Measurements from ENCODE around the gene GSAP. TPM values are rescaled to one million over a fixed set of nuclear protein-coding genes. Genes with fewer than 3 reads are reported as not detected.
"Not testable (repeated sequence)": the region's sequence is repeated elsewhere in the genome, so short reads cannot be mapped to it uniquely, and the experiment has no call there.

The GSAP gene
- total RNA-seq, 1 experiment from 2014 or later: 1.3 TPM

DNA sequence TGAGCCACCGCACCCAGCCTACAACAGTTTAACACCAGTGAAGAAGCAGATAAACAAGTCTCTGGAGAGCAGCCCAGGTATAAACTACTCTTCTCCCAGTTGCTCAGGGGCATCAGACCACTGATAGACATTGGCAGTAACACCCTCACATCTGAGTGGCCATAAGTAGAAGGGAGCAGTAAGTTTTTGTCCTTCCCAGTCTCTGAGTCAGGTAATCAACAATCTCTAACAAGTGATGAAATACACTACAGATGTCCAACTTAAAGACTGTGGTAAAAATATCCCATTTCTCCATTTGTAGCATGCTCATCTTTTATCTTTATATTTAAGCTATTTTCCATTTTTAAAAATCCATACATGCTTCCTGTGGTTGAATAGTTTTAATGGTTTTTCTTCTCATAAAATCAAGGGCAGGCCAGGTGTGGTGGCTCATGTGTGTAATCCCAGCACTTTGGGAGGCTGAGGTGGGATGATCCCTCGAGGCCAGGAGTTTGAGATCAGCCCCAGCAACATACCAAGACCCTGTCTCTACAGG is 78.6 kb downstream of the GSAP start:
- H2AFZ ChIP-seq (ENCODE audit: low read length): no peak overlapping the region
- no peaks in the 10 kb centered on the region for H3K79me2 ChIP-seq (ENCODE audit: low read length)
- no peak overlapping the region for H3K4me3 ChIP-seq (ENCODE audit: low read length)
- H3K9ac ChIP-seq (ENCODE audit: low read length): no peak overlapping the region
- no peak overlapping the region for H3K27ac ChIP-seq (ENCODE audit: low read length)
- H3K9me3 ChIP-seq (ENCODE audit: low read length): no peaks in the 10 kb centered on the region
- no peaks in the 10 kb centered on the region for H3K36me3 ChIP-seq (ENCODE audit: insufficient read depth, low read length)
- no peaks in the 10 kb centered on the region for H4K20me1 ChIP-seq (ENCODE audit: insufficient read depth, low read depth, low read length)
- H3K4me1 ChIP-seq (ENCODE audit: low read length): no peaks in the 10 kb centered on the region
- no peaks in the 10 kb centered on the region for H3K9me2 ChIP-seq (replicated peaks; ENCODE audit: insufficient read depth, low read length)
- H3K4me2 ChIP-seq (ENCODE audit: low read depth, low read length, poor library complexity, severe bottlenecking): no peak overlapping the region
- no peak for DNase-seq
- H3K27me3 ChIP-seq (ENCODE audit: low read length): no peaks in the 10 kb centered on the region

DNA sequence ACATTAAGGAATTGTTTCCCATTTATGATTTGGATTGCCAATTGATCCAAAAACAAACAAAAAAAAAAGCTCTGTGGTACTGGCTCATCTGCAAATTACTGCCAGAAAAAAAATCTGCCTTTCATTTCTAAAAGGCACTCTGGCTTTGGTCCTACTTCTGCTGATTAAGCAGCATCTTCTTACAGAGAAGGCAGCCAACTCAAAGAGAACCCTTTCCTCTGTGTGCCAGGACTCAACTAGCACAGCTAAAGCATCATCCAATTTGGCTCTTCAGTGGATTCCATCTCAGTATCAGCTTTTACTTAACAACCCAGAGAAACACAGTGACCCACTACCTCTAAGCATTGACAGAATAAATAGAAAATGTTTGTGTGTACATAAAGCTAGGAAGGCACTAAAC is 80.6 kb downstream of the GSAP start:
- no peak overlapping the region for H3K27ac ChIP-seq (ENCODE audit: low read length)
- H3K9me3 ChIP-seq (ENCODE audit: low read length): no peaks in the 10 kb centered on the region

DNA sequence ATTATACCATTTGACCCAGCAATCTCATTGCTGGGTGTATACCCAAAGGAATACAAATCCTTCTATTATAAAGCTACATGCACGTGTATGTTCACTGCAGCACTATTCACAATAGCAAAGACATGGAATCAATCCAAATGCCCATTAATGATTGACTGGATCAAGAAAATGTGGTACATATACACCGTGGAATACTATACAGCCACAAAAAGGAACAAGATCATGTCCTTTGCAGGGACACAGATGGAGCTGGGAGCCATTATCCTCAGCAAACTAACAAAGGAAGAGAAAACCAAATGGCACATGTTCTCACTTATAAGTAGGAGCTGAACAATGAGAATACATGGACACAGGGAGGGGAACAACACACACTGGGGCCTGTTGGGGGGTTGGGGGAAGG is 82.1 kb downstream of the GSAP start:
- H3K79me2 ChIP-seq (ENCODE audit: low read length); H3K9me3 ChIP-seq (ENCODE audit: low read length); H2AFZ ChIP-seq (ENCODE audit: low read length); H3K27me3 ChIP-seq (ENCODE audit: low read length); H4K20me1 ChIP-seq (ENCODE audit: insufficient read depth, low read depth, low read length); DNase-seq; H3K9ac ChIP-seq (ENCODE audit: low read length); H3K9me2 ChIP-seq (replicated peaks; ENCODE audit: insufficient read depth, low read length); H3K27ac ChIP-seq (ENCODE audit: low read length); H3K4me3 ChIP-seq (ENCODE audit: low read length); H3K36me3 ChIP-seq (ENCODE audit: insufficient read depth, low read length); H3K4me2 ChIP-seq (ENCODE audit: low read depth, low read length, poor library complexity, severe bottlenecking): not testable (repeated sequence)
- peaks cover 29% of the 10 kb centered on the region for H3K4me1 ChIP-seq (ENCODE audit: low read length)

More for the DNA sequence above, 80.6 kb downstream of the GSAP start:
- H3K9me2 ChIP-seq (replicated peaks; ENCODE audit: insufficient read depth, low read length): no peaks in the 10 kb centered on the region
- no peak overlapping the region for H3K4me3 ChIP-seq (ENCODE audit: low read length)
- no peak overlapping the region for H3K9ac ChIP-seq (ENCODE audit: low read length)
- no peaks in the 10 kb centered on the region for H3K36me3 ChIP-seq (ENCODE audit: insufficient read depth, low read length)
- no peak overlapping the region for H3K4me2 ChIP-seq (ENCODE audit: low read depth, low read length, poor library complexity, severe bottlenecking)
- no peaks in the 10 kb centered on the region for H3K79me2 ChIP-seq (ENCODE audit: low read length)
- no peaks in the 10 kb centered on the region for H4K20me1 ChIP-seq (ENCODE audit: insufficient read depth, low read depth, low read length)
- H3K27me3 ChIP-seq (ENCODE audit: low read length): no peaks in the 10 kb centered on the region
- H2AFZ ChIP-seq (ENCODE audit: low read length): no peak overlapping the region
- H3K4me1 ChIP-seq (ENCODE audit: low read length): peaks cover 15% of the 10 kb centered on the region
- no peak for DNase-seq

DNA sequence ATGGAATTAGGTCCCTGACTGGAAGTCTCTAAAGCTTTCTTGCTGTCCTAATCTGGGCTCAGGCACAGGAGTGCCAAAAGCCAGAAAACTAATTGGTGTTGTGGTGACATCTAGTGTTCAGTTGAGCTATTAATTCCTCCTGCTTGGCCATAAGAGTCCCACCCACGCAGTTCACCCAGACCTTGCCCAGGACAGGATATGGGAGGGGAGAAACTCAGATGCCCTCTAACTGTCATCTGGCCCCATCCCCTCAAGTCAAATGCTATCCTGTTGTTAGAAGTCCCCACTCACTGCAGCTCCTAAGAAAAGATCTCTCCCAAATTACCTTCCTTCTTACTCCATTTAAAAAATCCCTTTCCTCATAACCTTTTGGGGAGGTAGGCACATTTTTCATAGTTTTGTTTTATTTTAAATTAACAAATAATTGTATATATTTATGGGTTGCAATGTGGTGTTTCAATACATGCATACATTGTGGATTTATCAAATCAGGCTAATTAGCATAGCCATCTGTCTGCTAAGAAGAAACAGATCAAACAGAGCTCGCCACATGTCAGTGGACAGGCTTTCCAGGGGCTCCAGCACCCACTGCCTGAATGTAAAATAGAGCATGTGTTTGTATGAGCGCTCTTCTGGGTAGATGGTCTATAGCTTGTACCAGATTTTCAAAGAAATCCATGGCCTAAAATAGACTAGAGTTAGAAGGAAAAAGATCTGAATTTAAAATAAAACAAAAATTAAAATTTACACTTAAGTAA is 84.0 kb downstream of the GSAP start:
- no peak overlapping the region for H2AFZ ChIP-seq (ENCODE audit: low read length)
- no peak overlapping the region for H3K4me3 ChIP-seq (ENCODE audit: low read length)
- peak overlapping the region; percentile 36 for H3K4me2 ChIP-seq (ENCODE audit: low read depth, low read length, poor library complexity, severe bottlenecking)
- H3K9me3 ChIP-seq (ENCODE audit: low read length): no peaks in the 10 kb centered on the region
- peak; percentile 92 for DNase-seq
- no peak overlapping the region for H3K9ac ChIP-seq (ENCODE audit: low read length)
- no peaks in the 10 kb centered on the region for H3K79me2 ChIP-seq (ENCODE audit: low read length)
- no peaks in the 10 kb centered on the region for H4K20me1 ChIP-seq (ENCODE audit: insufficient read depth, low read depth, low read length)
- H3K27me3 ChIP-seq (ENCODE audit: low read length): no peaks in the 10 kb centered on the region
- H3K9me2 ChIP-seq (replicated peaks; ENCODE audit: insufficient read depth, low read length): no peaks in the 10 kb centered on the region
- no peak overlapping the region for H3K27ac ChIP-seq (ENCODE audit: low read length)
- H3K36me3 ChIP-seq (ENCODE audit: insufficient read depth, low read length): no peaks in the 10 kb centered on the region
- H3K4me1 ChIP-seq (ENCODE audit: low read length): peaks cover 49% of the 10 kb centered on the region

DNA sequence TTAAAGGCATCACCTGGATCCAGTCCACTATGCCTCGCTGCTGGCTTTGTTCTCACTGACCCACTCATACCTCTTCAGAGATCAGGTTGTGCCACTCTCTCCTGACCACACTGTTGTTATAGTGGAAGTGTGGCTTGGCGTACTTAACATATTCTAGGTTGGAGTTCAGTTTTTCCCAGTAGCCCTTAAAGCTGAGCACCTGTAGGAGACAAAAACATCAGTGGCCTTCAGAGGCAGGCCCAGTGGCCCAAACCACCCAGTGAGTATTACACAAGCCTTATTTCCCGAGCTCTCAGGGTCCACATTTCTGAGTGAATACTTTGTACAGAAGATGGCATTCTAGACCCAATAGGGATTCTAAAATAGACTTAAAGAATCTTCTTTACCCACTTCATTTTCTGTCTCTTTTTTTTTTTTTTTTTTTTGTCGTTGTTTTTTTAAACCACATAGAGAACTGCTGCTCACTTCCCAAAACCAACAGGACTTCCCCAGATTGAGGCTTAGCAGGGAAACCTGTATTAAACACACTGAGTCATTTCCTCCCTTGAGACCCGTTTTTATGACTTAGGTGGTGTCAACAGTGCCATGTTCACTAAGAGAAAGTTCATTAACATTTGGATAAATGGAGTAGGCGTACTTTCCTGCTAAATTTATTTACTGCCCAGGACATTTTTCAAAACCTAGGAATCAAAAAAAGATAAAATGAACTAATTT is 85.8 kb downstream of the GSAP start:
- Histone ChIP-seq H3K4me1 (ENCODE audit: low read length) (peaks cover 52% of the 10 kb centered on the region), H3K36me3 (ENCODE audit: insufficient read depth, low read length) (no peaks in the 10 kb centered on the region), H3K4me2 (ENCODE audit: low read depth, low read length, poor library complexity, severe bottlenecking) (peak overlapping the region; percentile 14), H3K4me3 (ENCODE audit: low read length) (no peak overlapping the region), H3K9me3 (ENCODE audit: low read length) (no peaks in the 10 kb centered on the region), H2AFZ (ENCODE audit: low read length) (0 out of 2 replicates have a peak overlapping the region, but pooled peaks have one; percentile 43), H3K79me2 (ENCODE audit: low read length) (no peaks in the 10 kb centered on the region), H3K27ac (ENCODE audit: low read length) (peak overlapping the region; percentile 31), H4K20me1 (ENCODE audit: insufficient read depth, low read depth, low read length) (no peaks in the 10 kb centered on the region), H3K9ac (ENCODE audit: low read length) (0 out of 2 replicates have a peak overlapping the region, but pooled peaks have one; percentile 24), H3K27me3 (ENCODE audit: low read length) (no peaks in the 10 kb centered on the region), H3K9me2 (replicated peaks; ENCODE audit: insufficient read depth, low read length) (no peaks in the 10 kb centered on the region)
- DNase-seq: peak; percentile 70

DNA sequence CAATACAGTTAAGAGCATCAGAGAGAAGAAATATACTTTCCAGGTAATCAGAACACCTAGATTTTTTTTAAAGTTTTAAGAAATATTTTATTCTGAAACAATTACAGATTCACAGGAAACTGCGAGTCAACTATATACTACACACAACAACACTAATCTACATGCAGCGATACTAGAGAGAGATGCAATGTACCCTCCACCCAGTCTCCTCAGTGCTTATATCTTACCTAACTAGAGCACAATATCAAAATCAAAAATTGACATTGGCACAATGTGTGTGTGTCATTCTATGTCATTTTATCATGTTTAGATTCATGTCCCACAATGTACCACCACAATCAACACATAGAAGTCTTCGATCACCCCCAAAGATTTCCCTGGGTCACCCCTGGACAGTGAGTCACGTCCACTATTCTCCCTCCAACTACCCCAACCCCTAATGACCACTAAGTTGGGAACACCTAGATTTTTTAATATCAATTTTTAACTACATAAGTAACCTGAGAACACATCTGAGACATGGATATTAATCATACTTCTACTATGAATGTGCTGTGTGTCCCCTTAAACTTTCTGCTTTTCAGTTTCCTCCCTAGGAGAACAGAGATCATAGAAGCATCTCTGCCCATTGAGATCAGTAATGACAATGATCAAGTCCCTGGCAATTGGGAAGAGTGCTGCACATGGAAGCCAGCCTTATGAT is 86.5 kb downstream of the GSAP start:
- Histone ChIP-seq H2AFZ (ENCODE audit: low read length) (0 out of 2 replicates have a peak overlapping the region, but pooled peaks have one; percentile 43), H3K27ac (ENCODE audit: low read length) (peak overlapping the region; percentile 31), H4K20me1 (ENCODE audit: insufficient read depth, low read depth, low read length) (no peaks in the 10 kb centered on the region), H3K36me3 (ENCODE audit: insufficient read depth, low read length) (no peaks in the 10 kb centered on the region), H3K4me3 (ENCODE audit: low read length) (no peak overlapping the region), H3K4me2 (ENCODE audit: low read depth, low read length, poor library complexity, severe bottlenecking) (peak overlapping the region; percentile 14), H3K4me1 (ENCODE audit: low read length) (peaks cover 52% of the 10 kb centered on the region), H3K9me2 (replicated peaks; ENCODE audit: insufficient read depth, low read length) (no peaks in the 10 kb centered on the region), H3K27me3 (ENCODE audit: low read length) (no peaks in the 10 kb centered on the region), H3K9ac (ENCODE audit: low read length) (0 out of 2 replicates have a peak overlapping the region, but pooled peaks have one; percentile 16), H3K9me3 (ENCODE audit: low read length) (no peaks in the 10 kb centered on the region), H3K79me2 (ENCODE audit: low read length) (no peaks in the 10 kb centered on the region)
- DNase-seq: no peak

DNA sequence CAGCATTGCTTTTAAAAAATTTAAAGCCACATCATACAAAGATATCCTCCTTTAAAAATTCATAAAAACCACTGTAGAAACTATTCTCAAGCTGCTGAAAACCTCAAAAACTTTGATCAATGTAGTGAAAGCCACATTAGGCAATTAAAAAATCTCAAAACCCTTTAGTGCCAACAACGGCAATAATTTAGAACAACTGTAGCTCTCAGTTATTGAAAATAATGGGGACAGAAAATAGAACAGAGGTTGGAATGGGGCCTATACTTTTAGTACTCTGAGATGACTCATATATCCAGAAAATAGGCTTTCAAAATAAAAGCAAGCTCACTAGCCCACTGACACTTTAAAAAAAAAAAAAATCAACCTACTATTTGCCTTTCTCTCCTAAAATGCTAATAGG is 87.5 kb downstream of the GSAP start:
- Histone ChIP-seq H3K4me2 (ENCODE audit: low read depth, low read length, poor library complexity, severe bottlenecking) (no peak overlapping the region), H3K36me3 (ENCODE audit: insufficient read depth, low read length) (no peaks in the 10 kb centered on the region), H3K27ac (ENCODE audit: low read length) (no peak overlapping the region)

More for the DNA sequence above, 87.5 kb downstream of the GSAP start:
- no peaks in the 10 kb centered on the region for H3K79me2 ChIP-seq (ENCODE audit: low read length)
- no peaks in the 10 kb centered on the region for H3K9me3 ChIP-seq (ENCODE audit: low read length)
- H3K9ac ChIP-seq (ENCODE audit: low read length): no peak overlapping the region
- no peaks in the 10 kb centered on the region for H3K9me2 ChIP-seq (replicated peaks; ENCODE audit: insufficient read depth, low read length)
- peaks cover 52% of the 10 kb centered on the region for H3K4me1 ChIP-seq (ENCODE audit: low read length)
- peak overlapping the region; percentile 78; the same call in 1 of the 2 replicates for H2AFZ ChIP-seq (ENCODE audit: low read length)
- no peaks in the 10 kb centered on the region for H3K27me3 ChIP-seq (ENCODE audit: low read length)
- H3K4me3 ChIP-seq (ENCODE audit: low read length): no peak overlapping the region
- H4K20me1 ChIP-seq (ENCODE audit: insufficient read depth, low read depth, low read length): no peaks in the 10 kb centered on the region
- DNase-seq: no peak

Measured in Karpas-422 (cell line).